ENCODE results near the gene DDAH1. TPM values are rescaled to one million over a fixed set of nuclear protein-coding genes. Genes with fewer than 3 reads are reported as not detected.

DDAH1 gene
- total and polyA plus RNA-seq, 2 experiments from 2014 or later: 29.4 to 41.7 TPM

DNA sequence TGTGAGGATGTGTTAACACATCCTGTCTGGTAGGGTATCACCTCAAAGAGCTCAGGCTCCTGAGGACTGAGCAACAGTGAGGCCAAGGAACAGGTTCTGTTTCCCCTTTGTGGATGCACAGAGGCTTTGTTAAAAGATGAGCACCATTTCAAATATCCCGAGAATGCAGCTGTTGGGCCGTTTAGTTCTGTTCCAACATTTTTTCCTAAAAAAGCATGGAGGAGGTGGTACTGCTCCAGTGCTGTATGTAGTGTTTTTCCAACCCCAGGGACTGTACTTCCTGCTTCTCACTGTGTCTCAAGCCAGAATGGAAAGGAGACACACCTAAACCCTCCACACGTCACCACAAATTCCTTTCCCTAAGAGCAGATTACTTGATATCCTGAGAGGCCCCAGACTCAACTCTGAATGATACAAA is 134.7 kb downstream of the DDAH1 start:
- H3F3A ChIP-seq (replicated peaks; ENCODE audit: low read depth): no peaks in the 10 kb centered on the region
- H3K4me1 ChIP-seq (ENCODE audit: insufficient read depth): peaks cover 31% of the 10 kb centered on the region
- H3K4me2 ChIP-seq: 0 out of 2 replicates have a peak overlapping the region, but pooled peaks have one; percentile 13
- peak overlapping the region; percentile 23; the same call in 1 of the 2 replicates for H3K27ac ChIP-seq (ENCODE audit: low read depth)
- Mint-ChIP-seq H3K4me3 (no peak overlapping the region), H3K4me1 (peaks cover 47% of the 10 kb centered on the region), H3K27ac (peak overlapping the region; percentile 39; the same call in 1 of the 2 replicates), H3K36me3 (ENCODE audit: low read depth) (peaks cover 5% of the 10 kb centered on the region; the same call in 2 of the 3 replicates), H3K27me3 (ENCODE audit: insufficient read depth, low read depth, poor library complexity) (no peaks in the 10 kb centered on the region), H3K9me3 (no peaks in the 10 kb centered on the region; the same call in 2 of the 3 replicates)
- H3K9me2 ChIP-seq (ENCODE audit: insufficient read depth): no peaks in the 10 kb centered on the region
- TF ChIP-seq EZH2phosphoT487 (IDR thresholded peaks at IDR 0.05; ENCODE audit: unreplicated experiment) (no peak), CREB1 (CRISPR knock-in tag; IDR thresholded peaks at IDR 0.05; ENCODE audit: low read depth) (no peak), EZH2 (IDR thresholded peaks at IDR 0.05; ENCODE audit: low read depth, unreplicated experiment) (no peak), ZNF114 (CRISPR knock-in tag; IDR thresholded peaks at IDR 0.05) (no peak), POLR2AphosphoS5 (IDR thresholded peaks at IDR 0.05; ENCODE audit: low read depth) (no peak), STAT1 (IDR thresholded peaks at IDR 0.05; ENCODE audit: unreplicated experiment) (no peak), NANOG (IDR thresholded peaks at IDR 0.05; ENCODE audit: borderline replicate concordance) (no peak)
- TF ChIP-seq, protein P1, sequence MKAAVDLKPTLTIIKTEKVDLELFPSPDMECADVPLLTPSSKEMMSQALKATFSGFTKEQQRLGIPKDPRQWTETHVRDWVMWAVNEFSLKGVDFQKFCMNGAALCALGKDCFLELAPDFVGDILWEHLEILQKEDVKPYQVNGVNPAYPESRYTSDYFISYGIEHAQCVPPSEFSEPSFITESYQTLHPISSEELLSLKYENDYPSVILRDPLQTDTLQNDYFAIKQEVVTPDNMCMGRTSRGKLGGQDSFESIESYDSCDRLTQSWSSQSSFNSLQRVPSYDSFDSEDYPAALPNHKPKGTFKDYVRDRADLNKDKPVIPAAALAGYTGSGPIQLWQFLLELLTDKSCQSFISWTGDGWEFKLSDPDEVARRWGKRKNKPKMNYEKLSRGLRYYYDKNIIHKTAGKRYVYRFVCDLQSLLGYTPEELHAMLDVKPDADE (IDR thresholded peaks at IDR 0.05): no peak
- ATAC-seq (peak; percentile 42; the same call in 1 of the 3 replicates), DNase-seq (ENCODE audit: low spot score) (peak; percentile 36)
- no peaks in the 10 kb centered on the region for H3K79me2 ChIP-seq (replicated peaks; ENCODE audit: insufficient read depth)
- no peaks in the 10 kb centered on the region for H4K20me1 ChIP-seq (replicated peaks; ENCODE audit: insufficient read depth)
- no peak overlapping the region for H2AFZ ChIP-seq
- H3K4me3 ChIP-seq: no peak overlapping the region
- no peaks in the 10 kb centered on the region for H3K36me3 ChIP-seq (ENCODE audit: insufficient read depth)
- no peaks in the 10 kb centered on the region for H3K27me3 ChIP-seq (ENCODE audit: insufficient read depth)

DNA sequence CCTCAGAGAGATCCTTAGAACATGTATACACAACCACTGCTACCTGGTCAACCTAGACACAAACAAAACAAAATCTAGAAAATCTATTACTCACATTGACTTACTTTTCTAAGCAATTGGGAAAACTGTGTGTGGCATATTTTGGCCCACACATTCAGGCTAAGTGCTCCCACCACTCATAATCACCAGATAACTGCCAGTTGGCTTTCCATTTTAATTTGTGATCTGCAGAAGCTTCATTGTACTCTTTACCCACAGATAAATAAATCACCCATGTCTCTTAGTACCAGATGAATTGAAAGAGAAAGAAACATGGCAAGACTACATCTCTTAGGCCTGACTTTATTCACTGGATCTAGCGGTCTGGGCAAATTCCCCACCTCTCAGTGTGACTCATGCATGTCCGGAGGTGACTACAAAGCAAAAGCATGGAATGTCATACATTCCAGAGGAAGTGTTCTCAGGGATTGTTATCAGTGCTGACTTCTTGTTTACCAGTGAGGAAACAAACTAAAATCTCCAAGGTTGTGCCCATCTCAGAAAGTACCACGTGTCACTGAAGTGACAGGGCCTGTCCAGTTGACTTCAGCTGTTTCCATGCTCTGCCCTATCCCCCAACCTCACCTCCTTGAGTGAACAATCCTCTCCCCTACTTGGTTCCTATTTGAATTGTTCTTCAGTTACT is 136.1 kb downstream of the DDAH1 start:
- Histone ChIP-seq H4K20me1 (replicated peaks; ENCODE audit: insufficient read depth) (no peaks in the 10 kb centered on the region), H2AFZ (no peak overlapping the region), H3K4me1 (ENCODE audit: insufficient read depth) (peaks cover 41% of the 10 kb centered on the region), H3K36me3 (ENCODE audit: insufficient read depth) (no peaks in the 10 kb centered on the region), H3K4me3 (no peak overlapping the region), H3K27ac (ENCODE audit: low read depth) (0 out of 2 replicates have a peak overlapping the region, but pooled peaks have one; percentile 13), H3F3A (replicated peaks; ENCODE audit: low read depth) (no peaks in the 10 kb centered on the region), H3K79me2 (replicated peaks; ENCODE audit: insufficient read depth) (no peaks in the 10 kb centered on the region), H3K9me2 (ENCODE audit: insufficient read depth) (no peaks in the 10 kb centered on the region), H3K27me3 (ENCODE audit: insufficient read depth) (no peaks in the 10 kb centered on the region), H3K4me2 (no peak overlapping the region)
- DNase-seq (ENCODE audit: low spot score): peak; percentile 71
- peak; percentile 73 for ATAC-seq
- H3K4me1 Mint-ChIP-seq: peaks cover 58% of the 10 kb centered on the region
- no peaks in the 10 kb centered on the region for H3K27me3 Mint-ChIP-seq (ENCODE audit: insufficient read depth, low read depth, poor library complexity)
- no peaks in the 10 kb centered on the region for H3K9me3 Mint-ChIP-seq
- peaks cover under 1% of the 10 kb centered on the region; the same call in 2 of the 3 replicates for H3K36me3 Mint-ChIP-seq (ENCODE audit: low read depth)
- H3K27ac Mint-ChIP-seq: peak overlapping the region; percentile 26
- TF ChIP-seq STAT1 (IDR thresholded peaks at IDR 0.05; ENCODE audit: unreplicated experiment) (no peak), ZNF114 (CRISPR knock-in tag; IDR thresholded peaks at IDR 0.05) (no peak), CREB1 (CRISPR knock-in tag; IDR thresholded peaks at IDR 0.05; ENCODE audit: low read depth) (no peak)
- TF ChIP-seq, protein P1 (IDR thresholded peaks at IDR 0.05): no peak
- TF ChIP-seq, protein P2, sequence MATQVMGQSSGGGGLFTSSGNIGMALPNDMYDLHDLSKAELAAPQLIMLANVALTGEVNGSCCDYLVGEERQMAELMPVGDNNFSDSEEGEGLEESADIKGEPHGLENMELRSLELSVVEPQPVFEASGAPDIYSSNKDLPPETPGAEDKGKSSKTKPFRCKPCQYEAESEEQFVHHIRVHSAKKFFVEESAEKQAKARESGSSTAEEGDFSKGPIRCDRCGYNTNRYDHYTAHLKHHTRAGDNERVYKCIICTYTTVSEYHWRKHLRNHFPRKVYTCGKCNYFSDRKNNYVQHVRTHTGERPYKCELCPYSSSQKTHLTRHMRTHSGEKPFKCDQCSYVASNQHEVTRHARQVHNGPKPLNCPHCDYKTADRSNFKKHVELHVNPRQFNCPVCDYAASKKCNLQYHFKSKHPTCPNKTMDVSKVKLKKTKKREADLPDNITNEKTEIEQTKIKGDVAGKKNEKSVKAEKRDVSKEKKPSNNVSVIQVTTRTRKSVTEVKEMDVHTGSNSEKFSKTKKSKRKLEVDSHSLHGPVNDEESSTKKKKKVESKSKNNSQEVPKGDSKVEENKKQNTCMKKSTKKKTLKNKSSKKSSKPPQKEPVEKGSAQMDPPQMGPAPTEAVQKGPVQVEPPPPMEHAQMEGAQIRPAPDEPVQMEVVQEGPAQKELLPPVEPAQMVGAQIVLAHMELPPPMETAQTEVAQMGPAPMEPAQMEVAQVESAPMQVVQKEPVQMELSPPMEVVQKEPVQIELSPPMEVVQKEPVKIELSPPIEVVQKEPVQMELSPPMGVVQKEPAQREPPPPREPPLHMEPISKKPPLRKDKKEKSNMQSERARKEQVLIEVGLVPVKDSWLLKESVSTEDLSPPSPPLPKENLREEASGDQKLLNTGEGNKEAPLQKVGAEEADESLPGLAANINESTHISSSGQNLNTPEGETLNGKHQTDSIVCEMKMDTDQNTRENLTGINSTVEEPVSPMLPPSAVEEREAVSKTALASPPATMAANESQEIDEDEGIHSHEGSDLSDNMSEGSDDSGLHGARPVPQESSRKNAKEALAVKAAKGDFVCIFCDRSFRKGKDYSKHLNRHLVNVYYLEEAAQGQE (IDR thresholded peaks at IDR 0.05; ENCODE audit: unreplicated experiment): no peak
- no peak overlapping the region for H3K4me3 Mint-ChIP-seq

All from GM23338 (cell line).